Hippocampal formation (tissue), 2 donors: ENCODE results near the gene CRKL.

ENCODE experiments used
- DNase-seq, 2 donors: peaks; one replicate each; lab custom pipeline; 2025; lab: John Stamatoyannopoulos, UW

The CRKL gene

GRCh38 chr22:20996598-20997535 lies 79.7 kb downstream of the CRKL start:
- no peak for DNase-seq

DNA sequence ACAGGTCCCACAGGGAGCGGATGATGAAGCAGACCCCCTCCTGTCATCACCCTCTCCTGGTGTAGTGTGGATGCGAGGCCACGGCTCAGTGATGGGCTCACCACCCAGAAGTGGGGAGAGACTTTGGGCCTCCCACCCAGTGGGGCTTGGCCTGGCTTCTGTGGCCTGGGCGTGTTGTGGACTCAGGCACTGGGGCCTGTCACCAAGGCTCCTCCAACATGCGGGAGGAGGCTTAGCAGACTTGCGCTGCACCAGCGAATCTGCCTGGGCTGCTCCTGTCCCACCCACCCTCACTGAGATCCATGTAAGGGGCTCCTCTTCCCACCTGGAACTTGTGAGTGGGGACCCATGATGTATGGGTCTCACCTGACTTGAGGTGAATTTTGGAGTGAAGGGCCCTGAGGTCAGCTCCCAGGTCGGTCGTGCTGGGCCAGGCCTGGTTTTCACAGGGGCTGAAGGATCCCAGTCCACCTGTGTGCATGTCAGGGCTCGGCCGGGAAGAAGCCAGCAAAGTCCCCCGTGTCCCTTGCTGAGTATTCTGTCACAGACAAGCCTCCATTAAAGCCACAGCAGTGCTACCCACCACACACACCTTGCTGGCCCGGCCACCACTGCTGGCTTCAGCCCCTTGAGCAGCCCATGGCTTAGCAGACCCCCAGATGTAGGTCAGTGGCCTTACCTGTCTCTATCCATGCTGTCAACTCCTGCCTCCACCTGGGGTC lies 80.5 kb downstream of the CRKL start:
- no peak for DNase-seq

GRCh38 chr22:20998411-20999336 lies 81.5 kb downstream of the CRKL start:
- no peak for DNase-seq

GRCh38 chr22:20999350-21000206 lies 82.4 kb downstream of the CRKL start:
- no peak for DNase-seq

GRCh38 chr22:21000207-21000986 lies 83.2 kb downstream of the CRKL start:
- no peak for DNase-seq

DNA sequence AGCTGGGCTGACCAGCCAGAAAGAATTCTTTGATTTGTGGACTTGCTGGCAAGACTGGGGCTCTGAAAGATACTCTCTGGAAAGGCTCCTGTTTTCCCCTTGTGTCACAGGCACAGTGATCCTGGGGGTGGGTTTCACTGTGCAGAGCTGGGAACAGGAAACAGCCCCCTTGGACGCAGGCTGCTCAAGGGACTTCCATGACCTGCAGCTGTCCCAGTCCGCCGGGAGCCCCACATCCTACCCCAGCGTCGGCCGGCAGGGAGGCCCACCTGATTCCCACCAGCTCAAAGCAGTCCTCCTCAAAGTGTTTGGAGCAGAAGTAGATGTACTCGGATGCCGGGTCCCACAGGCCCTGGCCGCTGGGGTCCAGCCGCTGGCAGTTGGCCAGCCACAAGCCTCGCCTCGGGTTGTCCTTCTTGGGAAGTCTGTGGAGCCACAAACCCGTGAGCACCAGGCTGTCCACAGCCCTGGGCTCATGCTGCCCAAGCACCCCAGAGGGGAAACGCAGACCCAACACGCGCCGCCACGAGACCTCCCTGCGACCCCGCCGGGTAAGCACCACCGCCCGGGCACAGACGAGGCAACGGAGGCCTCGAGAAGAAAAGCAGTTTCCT lies 83.9 kb downstream of the CRKL start:
- no peak for DNase-seq

DNA sequence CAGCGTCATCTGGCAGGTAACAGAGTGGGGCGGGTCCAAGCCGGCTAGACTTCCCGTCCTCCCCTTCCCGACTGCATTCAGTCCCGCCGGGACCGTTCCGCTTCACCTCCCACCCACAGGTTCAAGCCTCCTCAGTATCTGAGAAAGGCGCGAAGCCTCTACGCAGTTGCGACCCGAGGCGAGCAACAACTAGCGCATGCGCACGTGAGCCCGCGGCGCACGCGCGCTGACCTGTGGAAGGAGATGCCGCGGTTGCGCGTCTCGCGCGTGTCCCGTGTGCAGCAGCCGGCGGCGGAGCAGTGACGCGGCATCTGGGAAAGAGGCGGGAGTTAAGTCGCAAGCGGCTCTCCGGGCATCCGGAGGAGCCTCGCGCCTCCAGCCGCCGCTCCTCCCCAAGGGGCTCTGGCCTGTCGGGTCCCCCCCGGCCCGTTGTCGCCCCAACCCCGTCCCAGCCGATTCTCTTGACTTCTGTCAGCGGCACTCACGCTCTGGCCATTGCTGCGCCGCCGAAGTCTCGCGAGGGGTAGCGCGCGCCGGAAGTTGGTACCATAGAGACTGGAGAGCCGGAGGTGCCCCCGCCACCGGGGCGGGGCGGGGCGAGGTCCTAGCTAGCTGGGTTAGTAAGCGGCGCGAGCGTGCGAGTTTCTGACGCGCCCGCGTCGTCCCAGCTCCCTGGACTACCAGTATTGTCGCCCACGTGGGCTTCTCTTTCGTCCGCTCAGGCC lies 84.6 kb downstream of the CRKL start, which contains the start of gene THAP7:
Gene THAP7 (minus strand): TSS at position 518 of the 725 bp plus-strand sequence. CDS start 207 bp downstream, at position 311.
- peak; percentile 90 to 95 for DNase-seq
